ENCODE data around the gene OST4.

GRCh38 chr2:27088634-27089033 lies 17.2 kb upstream of the OST4 start:
- TF ChIP-seq ZNF274 (IDR thresholded peaks at IDR 0.05; ENCODE audit: low read depth, low read length) (no peak), YY1 (IDR thresholded peaks at IDR 0.05; ENCODE audit: insufficient read depth, insufficient read length) (no peak), SUZ12 (IDR thresholded peaks at IDR 0.05; ENCODE audit: extremely low read depth, insufficient read depth, insufficient read length) (no peak)
